Stimulated activated CD8-positive, alpha-beta memory T cell treated with anti-CD3 and anti-CD28 coated beads, Interleukin-4, amount 100 ng/mL, for 24 hours (primary cell): ENCODE results near the gene PROS1.
"Not testable (repeated sequence)": the region's sequence is repeated elsewhere in the genome, so short reads cannot be mapped to it uniquely, and the experiment has no call there.

ENCODE experiments used
- DNase-seq: peaks from one replicate; pipeline ENCODE4 v3.0.0-alpha.2; 2020; ENCODE audit warnings: low read depth

PROS1 gene

GRCh38 chr3:93873412-93873811, 100.3 kb downstream of the PROS1 start:
- not testable (repeated sequence) for DNase-seq

- no peak for DNase-seq
Observed at GRCh38 chr3:93867425-93867824, 106.3 kb downstream of the PROS1 start.

GRCh38 chr3:93861017-93861416, 112.7 kb downstream of the PROS1 start:
- DNase-seq, result no peak

GRCh38 chr3:93855401-93855800, 118.3 kb downstream of the PROS1 start:
- DNase-seq, result no peak

GRCh38 chr3:93852228-93852627, 121.5 kb downstream of the PROS1 start:
- DNase-seq, result not testable (repeated sequence)

GRCh38 chr3:93843981-93844380, 129.7 kb downstream of the PROS1 start:
- DNase-seq, result no peak

GRCh38 chr3:93839193-93839592, 134.5 kb downstream of the PROS1 start:
- DNase-seq, result not testable (repeated sequence)
